GM19463 (cell line): Measurements from ENCODE around the gene KCTD11.
A peak's percentile ranks its signal among the peaks of the same experiment; 100 is the strongest.
"Not testable (repeated sequence)": the region's sequence is repeated elsewhere in the genome, so short reads cannot be mapped to it uniquely, and the experiment has no call there.

Source experiments
- ATAC-seq: cut with Tn5 transposase; IDR thresholded peaks from one replicate; pipeline ENCODE4 v1.9.1; 2021; ENCODE audit warnings: mild to moderate bottlenecking, moderate library complexity; ENCODE audit not compliant: unreplicated experiment

The KCTD11 gene

GRCh38 chr17:7322520-7323194 lies 29.3 kb upstream of the KCTD11 start:
- no peak for ATAC-seq

- ATAC-seq = no peak
Observed at GRCh38 chr17:7323731-7324437, 28.1 kb upstream of the KCTD11 start.

GRCh38 chr17:7324438-7324779 lies 27.6 kb upstream of the KCTD11 start:
- ATAC-seq = no peak

GRCh38 chr17:7325031-7325528 lies 26.9 kb upstream of the KCTD11 start:
- no peak for ATAC-seq

DNA sequence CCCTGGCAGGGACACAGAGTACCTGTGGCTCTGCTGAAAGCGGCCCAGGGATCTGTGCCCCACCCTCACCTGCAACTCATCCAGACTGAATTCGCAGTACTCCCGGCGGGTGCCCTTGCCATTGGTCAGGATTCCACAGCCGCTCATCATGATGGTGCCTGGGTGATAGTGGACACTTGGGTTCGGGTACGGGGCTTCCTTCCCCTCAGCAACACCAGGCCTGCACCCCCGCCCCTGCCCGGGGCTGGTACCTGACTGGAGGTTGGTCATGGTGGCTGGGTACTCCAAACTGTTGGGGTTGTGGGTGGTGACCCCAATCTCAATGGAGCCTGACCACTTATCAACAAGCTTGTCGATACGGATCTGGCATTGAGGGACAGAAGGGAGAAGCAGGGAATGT lies 25.8 kb upstream of the KCTD11 start:
- no peak for ATAC-seq

GRCh38 chr17:7327056-7327455 lies 24.9 kb upstream of the KCTD11 start:
- no peak for ATAC-seq

DNA sequence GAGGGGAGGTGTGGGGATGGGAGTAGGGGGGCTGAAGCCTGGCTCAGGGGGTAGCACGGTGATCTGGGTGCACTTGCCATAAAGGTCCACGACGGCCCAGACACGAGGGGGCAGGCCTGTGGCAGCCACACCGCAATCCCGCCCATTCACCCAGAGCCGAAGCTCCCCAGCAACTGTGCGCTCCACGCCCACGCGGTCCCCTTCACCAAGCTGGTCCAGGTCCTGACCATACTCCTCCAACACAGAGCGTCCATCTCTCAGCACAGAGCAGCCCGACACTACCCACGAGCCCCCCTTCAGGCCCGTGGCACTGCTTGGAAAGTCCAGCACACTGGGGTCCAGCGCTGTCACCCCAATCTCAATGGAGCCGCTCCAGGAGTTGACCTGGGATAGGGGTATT lies 24.5 kb upstream of the KCTD11 start:
- ATAC-seq = no peak

GRCh38 chr17:7328009-7328408 lies 24.0 kb upstream of the KCTD11 start:
- ATAC-seq = no peak

- ATAC-seq = peak; percentile 8
Observed at GRCh38 chr17:7328840-7329373, 23.1 kb upstream of the KCTD11 start, which contains the start of gene NEURL4. NEURL4 (minus strand) TSS chr17:7329335; CDS start chr17:7329312, 23 bp downstream.

DNA sequence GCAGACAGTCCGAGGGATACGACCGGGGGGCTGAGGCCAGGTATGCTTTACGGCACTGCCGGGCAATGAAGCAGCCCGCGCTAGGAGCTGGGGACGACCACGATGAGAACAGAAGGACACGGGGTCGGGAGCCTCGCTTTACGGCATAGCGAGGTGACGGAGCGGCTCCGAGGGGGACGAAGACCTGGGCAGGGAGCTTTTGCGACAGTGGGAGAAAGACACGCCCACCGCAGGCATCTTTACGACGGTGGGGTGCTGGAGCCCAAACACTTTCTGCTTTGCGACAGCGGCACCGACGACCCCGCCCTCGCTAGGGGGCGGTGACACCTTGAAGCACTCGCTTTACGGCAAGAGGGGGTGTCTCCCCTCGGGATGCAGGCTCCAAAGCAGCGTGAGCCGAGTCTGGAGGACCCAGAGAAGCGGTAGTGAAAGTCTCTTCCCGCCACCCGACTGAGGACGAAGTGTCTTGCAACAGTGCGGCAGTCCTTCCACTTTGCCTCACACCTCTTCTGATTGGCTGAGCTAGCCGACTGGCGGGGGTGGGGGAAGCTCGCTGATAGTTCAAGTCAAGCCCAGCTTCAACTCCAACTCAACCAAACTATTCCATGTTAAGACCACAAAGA lies 22.5 kb upstream of the KCTD11 start:
- peak; percentile 56 for ATAC-seq

- ATAC-seq = peak; percentile 40
Observed at GRCh38 chr17:7329997-7330637, 21.8 kb upstream of the KCTD11 start.

DNA sequence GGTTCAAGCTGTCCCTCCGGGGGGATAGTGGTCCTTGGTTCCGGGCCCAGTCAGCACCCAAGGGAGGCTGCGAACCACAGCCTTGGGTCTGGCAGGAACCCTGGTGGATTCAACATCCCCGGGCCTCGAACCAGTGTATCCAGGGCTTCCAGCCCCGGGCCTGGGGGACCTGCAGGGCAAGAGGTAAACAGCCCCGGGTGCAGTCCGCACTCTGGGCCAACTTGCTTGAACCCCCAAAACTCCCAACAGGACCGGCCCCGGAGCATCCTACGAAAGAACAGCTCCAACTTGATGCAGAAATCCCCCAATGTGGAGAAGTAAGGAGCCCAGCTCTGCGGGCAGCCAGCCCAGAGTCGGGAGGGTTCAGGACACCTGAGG lies 21.3 kb upstream of the KCTD11 start:
- no peak for ATAC-seq

- no peak for ATAC-seq
Observed at GRCh38 chr17:7332111-7332510, 19.9 kb upstream of the KCTD11 start.

DNA sequence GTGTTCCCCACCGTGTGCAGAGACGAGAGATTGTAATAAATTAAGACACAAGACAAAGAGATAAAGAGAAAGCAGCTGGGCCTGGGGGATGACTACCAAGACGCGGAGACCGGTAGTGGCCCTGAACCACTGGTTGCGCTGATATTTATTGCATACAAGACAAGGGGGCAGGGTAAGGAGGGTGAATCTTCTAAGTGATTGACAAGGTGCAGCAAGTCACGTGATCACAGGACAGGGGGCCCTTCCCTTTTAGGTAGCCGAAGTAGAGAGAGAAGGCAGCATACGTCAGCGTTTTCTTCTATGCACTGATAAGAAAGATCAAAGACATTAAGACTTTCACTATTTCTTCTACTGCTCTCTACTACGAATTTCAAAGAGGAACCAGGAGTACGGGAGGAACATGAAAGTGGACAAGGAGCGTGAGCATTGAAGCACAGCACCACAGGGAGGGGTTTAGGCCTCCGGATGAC lies 19.3 kb upstream of the KCTD11 start:
- not testable (repeated sequence) for ATAC-seq

DNA sequence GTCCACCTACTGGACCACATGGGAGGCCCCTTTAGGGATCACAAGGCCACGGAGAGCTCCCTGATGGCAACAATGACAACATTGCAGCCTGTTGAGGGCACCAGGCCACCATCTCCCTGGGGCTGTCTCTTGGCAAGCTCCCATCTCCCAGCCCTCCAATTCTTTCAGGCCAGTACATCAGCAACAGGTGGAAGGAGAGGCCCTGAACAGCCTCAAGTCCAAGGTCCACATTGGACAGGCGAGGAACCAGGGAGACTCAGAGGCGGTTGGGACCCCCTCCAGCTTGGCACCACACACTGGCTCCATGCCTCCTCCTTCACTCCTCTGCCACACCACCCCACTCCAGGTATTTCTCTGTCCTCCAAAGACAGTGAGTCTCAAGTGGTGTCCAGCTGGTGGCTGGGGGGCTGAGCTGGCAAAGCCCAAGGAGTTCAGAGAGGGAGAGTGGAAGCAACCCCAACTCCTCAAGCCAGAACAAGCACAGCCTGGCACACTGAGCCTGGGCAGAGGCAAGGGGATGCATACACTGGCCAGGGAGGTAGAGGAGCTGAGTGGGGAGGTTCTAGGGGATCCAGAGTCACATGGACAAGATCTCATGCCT lies 16.9 kb upstream of the KCTD11 start:
- ATAC-seq = no peak

GRCh38 chr17:7335765-7336164 lies 16.2 kb upstream of the KCTD11 start:
- ATAC-seq = not testable (repeated sequence)

GRCh38 chr17:7336240-7337175 lies 15.5 kb upstream of the KCTD11 start, which contains the start of gene ACAP1:
ACAP1 (plus strand) TSS chr17:7336529; CDS start chr17:7336735, 206 bp downstream.
- ATAC-seq = peak; percentile 77

- not testable (repeated sequence) for ATAC-seq
Observed at GRCh38 chr17:7337600-7337999, 14.4 kb upstream of the KCTD11 start.

DNA sequence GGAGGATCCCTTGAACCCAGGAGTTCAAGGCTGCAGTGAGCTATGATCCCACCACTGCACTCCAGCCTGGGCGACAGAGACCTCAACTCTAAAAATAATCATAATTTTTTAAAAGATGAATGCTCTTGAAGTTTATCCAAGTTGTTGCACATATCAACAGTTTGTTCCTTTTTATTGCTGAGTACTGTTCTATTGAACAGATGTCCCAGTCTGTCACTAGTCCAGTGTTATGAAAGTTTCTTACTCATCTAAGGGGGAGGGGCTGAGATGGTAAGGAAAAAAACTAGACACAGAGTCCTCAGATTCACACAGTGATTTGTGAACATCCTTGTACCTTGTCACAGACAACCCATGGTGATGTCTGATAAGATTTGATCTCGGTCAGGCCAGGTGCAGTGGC lies 11.8 kb upstream of the KCTD11 start:
- no peak for ATAC-seq
